Vagina (tissue), 2 donors: ENCODE measurements around the gene ERP29.

Experiments used
- POLR2A ChIP-seq, 2 donors: fragments of 450-650 bp; IDR thresholded peaks; one replicate each; pipeline ENCODE4 v1.6.1; 2017; ENCODE audit warnings: antibody characterized with exemption in 2 of 2, mild to moderate bottlenecking in 2 of 2, moderate library complexity in 2 of 2
- POLR2AphosphoS5 ChIP-seq, 2 donors: sonication (generic); formaldehyde crosslinking; IDR thresholded peaks; one replicate each; pipeline ENCODE4 v1.9.0; 2017; ENCODE audit warnings: antibody characterized with exemption in 2 of 2, mild to moderate bottlenecking in 2 of 2, low read depth in 1 of 2; ENCODE audit not compliant: insufficient read depth in 1 of 2
- TF ChIP-seq, protein P1 (sequence below), 3 experiments: fragments of 450-650 bp in 2 of 3; fragments of 200-600 bp in 1 of 3; sonication (generic) in 1 of 3; IDR thresholded peaks; one replicate each; pipeline ENCODE4 v1.5.1; 2017 to 2019; ENCODE audit warnings: antibody characterized with exemption in 3 of 3, mild to moderate bottlenecking in 2 of 3, moderate library complexity in 2 of 3

DNA sequence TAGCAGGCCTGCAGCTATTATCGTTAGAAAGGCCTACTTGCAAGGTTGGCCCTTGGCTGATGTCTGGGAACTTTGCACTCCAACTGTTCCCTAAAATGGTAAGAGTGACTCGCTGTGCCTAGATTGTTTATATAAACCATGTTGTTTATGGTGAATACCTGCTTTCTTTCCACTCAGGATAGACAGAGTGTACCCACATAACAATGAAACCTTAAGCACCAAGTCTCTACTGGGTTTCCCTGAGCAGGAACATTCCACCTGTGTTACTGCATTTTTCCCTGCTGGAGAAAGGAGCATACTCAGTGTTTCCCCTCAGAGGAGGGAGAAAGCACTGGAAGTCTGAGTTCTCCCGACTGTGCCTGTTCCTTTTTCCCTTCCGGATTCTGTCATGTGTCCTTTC, 32.8 kb downstream of the ERP29 start:
- TF ChIP-seq, protein P1, sequence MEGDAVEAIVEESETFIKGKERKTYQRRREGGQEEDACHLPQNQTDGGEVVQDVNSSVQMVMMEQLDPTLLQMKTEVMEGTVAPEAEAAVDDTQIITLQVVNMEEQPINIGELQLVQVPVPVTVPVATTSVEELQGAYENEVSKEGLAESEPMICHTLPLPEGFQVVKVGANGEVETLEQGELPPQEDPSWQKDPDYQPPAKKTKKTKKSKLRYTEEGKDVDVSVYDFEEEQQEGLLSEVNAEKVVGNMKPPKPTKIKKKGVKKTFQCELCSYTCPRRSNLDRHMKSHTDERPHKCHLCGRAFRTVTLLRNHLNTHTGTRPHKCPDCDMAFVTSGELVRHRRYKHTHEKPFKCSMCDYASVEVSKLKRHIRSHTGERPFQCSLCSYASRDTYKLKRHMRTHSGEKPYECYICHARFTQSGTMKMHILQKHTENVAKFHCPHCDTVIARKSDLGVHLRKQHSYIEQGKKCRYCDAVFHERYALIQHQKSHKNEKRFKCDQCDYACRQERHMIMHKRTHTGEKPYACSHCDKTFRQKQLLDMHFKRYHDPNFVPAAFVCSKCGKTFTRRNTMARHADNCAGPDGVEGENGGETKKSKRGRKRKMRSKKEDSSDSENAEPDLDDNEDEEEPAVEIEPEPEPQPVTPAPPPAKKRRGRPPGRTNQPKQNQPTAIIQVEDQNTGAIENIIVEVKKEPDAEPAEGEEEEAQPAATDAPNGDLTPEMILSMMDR (IDR thresholded peaks at IDR 0.05) = no peak
- no peak for TF ChIP-seq POLR2A (IDR thresholded peaks at IDR 0.05)
- no peak for TF ChIP-seq POLR2AphosphoS5 (IDR thresholded peaks at IDR 0.05; ENCODE audit: insufficient read depth in 1 of 2, low read depth in 1 of 2)
